ENCODE data around the gene PLEKHO2. TPM values are rescaled to one million over a fixed set of nuclear protein-coding genes. Genes with fewer than 3 reads are reported as not detected.

PLEKHO2 gene
- total RNA-seq, 2 donors from 2014 or later = 8.6 to 31.8 TPM

- Histone ChIP-seq H3K9me3 (no peaks in the 10 kb centered on the region), H3K36me3 (no peaks in the 10 kb centered on the region), H3K4me1 (replicated peaks) (peaks cover 3% of the 10 kb centered on the region), H3K27me3 (replicated peaks; ENCODE audit: insufficient read depth) (no peaks in the 10 kb centered on the region), H3K4me3 (peak overlapping the region in 1 of 2 donors; percentile 2), H3K27ac (peak overlapping the region; percentile 51 to 67)
- intact Hi-C loops (cut with DNase I) = loop anchor here (5.0 kb wide), 1 partner anchor 53 kb away; the partner anchor contains the start of gene PLEKHO2
- WGBS = 36% methylated on average over 6 of the region's 6 CpGs
- DNase-seq (ENCODE audit: low spot score) = no peak
- TF ChIP-seq POLR2AphosphoS5 (IDR thresholded peaks at IDR 0.05) = no peak
- no peak for TF ChIP-seq CTCF (IDR thresholded peaks at IDR 0.05)
- no peak for TF ChIP-seq POLR2A (IDR thresholded peaks at IDR 0.05)
Measured at GRCh38 chr15:64895285-64896065, 53.8 kb downstream of the PLEKHO2 start.

- intact Hi-C loops (cut with DNase I) = loop anchor here (5.0 kb wide), 1 partner anchor 54 kb away; the partner anchor contains the start of gene PLEKHO2
- no peaks in the 10 kb centered on the region for H3K27me3 ChIP-seq (replicated peaks; ENCODE audit: insufficient read depth)
- H3K36me3 ChIP-seq = no peaks in the 10 kb centered on the region
- peaks cover 3% of the 10 kb centered on the region for H3K4me1 ChIP-seq (replicated peaks)
- TF ChIP-seq CTCF (IDR thresholded peaks at IDR 0.05) (no peak), POLR2AphosphoS5 (IDR thresholded peaks at IDR 0.05) (no peak), POLR2A (IDR thresholded peaks at IDR 0.05) (no peak)
- H3K27ac ChIP-seq = peak overlapping the region in 1 of 2 donors; percentile 44
- DNase-seq (ENCODE audit: low spot score) = no peak
- no peaks in the 10 kb centered on the region for H3K9me3 ChIP-seq
- no peak overlapping the region for H3K4me3 ChIP-seq
- 68% methylated on average over 6 of the region's 6 CpGs for WGBS
Measured at GRCh38 chr15:64896371-64897069, 54.8 kb downstream of the PLEKHO2 start.

GRCh38 chr15:64897345-64897985 is 55.8 kb downstream of the PLEKHO2 start:
- Histone ChIP-seq H3K4me3 (no peak overlapping the region), H3K9me3 (no peaks in the 10 kb centered on the region), H3K4me1 (replicated peaks) (peaks cover 3% of the 10 kb centered on the region), H3K36me3 (no peaks in the 10 kb centered on the region), H3K27ac (peak overlapping the region; percentile 38 to 44), H3K27me3 (replicated peaks; ENCODE audit: insufficient read depth) (no peaks in the 10 kb centered on the region)
- no peak for DNase-seq (ENCODE audit: low spot score)
- no peak for TF ChIP-seq POLR2A (IDR thresholded peaks at IDR 0.05)
- no peak for TF ChIP-seq POLR2AphosphoS5 (IDR thresholded peaks at IDR 0.05)
- no peak for TF ChIP-seq CTCF (IDR thresholded peaks at IDR 0.05)
- WGBS = 62% methylated on average over 6 of the region's 6 CpGs
- intact Hi-C loops (cut with DNase I) = loop anchor here (5.0 kb wide), 1 partner anchor 55 kb away; the partner anchor contains the start of gene PLEKHO2

- Histone ChIP-seq H3K27me3 (replicated peaks; ENCODE audit: insufficient read depth) (no peaks in the 10 kb centered on the region), H3K4me3 (no peak overlapping the region), H3K27ac (no peak overlapping the region), H3K4me1 (replicated peaks) (peaks cover 3% of the 10 kb centered on the region), H3K9me3 (no peaks in the 10 kb centered on the region), H3K36me3 (no peaks in the 10 kb centered on the region)
- no peak for DNase-seq (ENCODE audit: low spot score)
- 83% methylated on average over 4 of the region's 4 CpGs for WGBS
- intact Hi-C loops (cut with DNase I) = loop anchor here (5.0 kb wide), 1 partner anchor 56 kb away; the partner anchor contains the start of gene PLEKHO2
- TF ChIP-seq CTCF (IDR thresholded peaks at IDR 0.05) = no peak
- TF ChIP-seq POLR2A (IDR thresholded peaks at IDR 0.05) = no peak
- TF ChIP-seq POLR2AphosphoS5 (IDR thresholded peaks at IDR 0.05) = no peak
Measured at GRCh38 chr15:64898406-64898805, 56.7 kb downstream of the PLEKHO2 start.
